T-helper 2 cell treated with Interferon-gamma antibody and Interleukin-4, amounts not matched to agents 100 ng/mL and 5 ng/mL, for 36 hours (primary cell): Measurements from ENCODE around the gene TLR9. TPM values are rescaled to one million over a fixed set of nuclear protein-coding genes. Genes with fewer than 3 reads are reported as not detected.
"Not testable (repeated sequence)": the region's sequence is repeated elsewhere in the genome, so short reads cannot be mapped to it uniquely, and the experiment has no call there.

Source experiments
- intact Hi-C: fragments of 100-400 bp; cut with micrococcal nuclease; formaldehyde crosslinking; loops from one replicate; pipeline ENCODE4 v1.15.1; 2023
- total RNA-seq: library from RNA; stranded (reverse); gene quantifications from 2 replicates; pipeline ENCODE4 v1.2.3, GENCODE V29; 2022

TLR9 gene
- total RNA-seq, 1 donor from 2014 or later, result 0.25 TPM

DNA sequence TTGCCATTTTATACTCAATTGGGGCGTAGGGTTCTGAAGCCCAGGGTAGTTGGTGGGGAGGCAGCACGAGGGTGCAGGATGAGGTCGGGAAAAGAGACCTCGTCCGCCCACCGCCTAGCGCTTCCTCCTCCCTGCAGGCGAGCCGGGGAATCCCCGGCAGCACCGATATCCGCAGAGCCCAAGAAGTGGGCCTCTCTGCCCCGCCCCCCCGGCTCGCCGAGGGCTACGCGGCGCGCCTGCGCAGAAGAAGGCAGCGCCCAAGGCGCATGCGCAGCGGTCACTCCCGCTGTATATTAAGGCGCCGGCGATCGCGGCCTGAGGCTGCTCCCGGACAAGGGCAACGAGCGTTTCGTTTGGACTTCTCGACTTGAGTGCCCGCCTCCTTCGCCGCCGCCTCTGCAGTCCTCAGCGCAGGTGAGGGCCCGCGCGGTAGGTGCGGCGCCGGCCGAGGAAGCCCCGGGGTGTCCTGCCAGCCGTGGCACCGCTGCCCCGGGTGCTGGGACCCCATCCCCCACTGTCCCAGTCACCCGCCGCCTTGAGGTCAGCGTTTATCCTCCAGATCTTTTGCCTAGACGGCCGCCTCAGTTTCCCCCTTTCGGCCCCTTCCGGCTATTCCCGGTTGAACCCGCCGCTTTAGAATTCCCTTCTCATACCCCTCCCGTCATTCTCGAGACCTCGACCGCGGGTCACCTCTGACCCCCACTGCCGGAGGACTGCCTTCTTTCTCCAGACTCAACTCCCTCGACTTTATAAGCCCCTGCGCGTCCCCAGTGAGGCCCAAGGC lies 27.4 kb downstream of the TLR9 start, which contains the start of gene ALAS1:
TSS of gene ALAS1 (plus strand) at position 319 of the 784 bp plus-strand sequence. CDS start 1,082 bp downstream, outside the sequence.
- intact Hi-C loops, result loop anchor here (1.0 to 2.0 kb wide), 3 partner anchors 22 to 257 kb away; partner anchors contain the start of genes POC1A and RRP9

DNA sequence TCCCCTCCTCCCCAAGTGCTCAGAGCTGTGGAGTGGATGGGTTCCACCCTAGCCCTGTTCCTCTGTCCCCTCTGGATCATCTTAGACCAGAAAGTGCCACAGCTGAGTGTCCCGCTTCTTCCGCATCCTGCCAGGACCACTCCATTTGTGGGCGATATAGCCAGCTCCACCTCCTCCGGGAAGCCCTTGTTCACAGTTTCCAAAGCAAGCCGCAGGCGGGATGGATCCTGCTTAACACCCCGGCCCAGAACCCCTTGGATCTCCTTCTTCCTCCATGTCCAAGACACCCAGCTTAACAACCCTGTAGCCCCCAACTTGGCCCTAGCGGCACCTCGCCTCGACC lies 28.0 kb downstream of the TLR9 start:
- intact Hi-C loops, result no loop called here

DNA sequence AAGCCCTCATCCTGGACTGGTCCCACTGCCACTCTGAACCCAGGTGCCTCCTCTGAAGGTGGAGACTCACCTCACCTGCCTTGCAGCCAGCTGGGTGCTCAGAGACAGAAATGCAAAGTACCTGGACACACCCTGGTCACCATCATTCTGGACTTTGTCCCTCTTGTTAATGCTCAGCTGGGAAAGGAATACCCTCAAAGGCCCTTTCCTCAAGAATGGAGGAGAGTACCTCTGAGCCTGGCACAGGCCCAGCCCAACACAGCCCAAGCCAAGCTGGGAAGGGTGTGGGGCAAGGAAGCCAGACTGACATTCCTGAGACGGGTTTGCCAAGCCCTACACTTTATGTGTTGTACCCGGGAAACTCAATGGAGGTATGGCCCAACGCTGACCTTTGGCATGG lies 28.5 kb downstream of the TLR9 start:
- intact Hi-C loops, result no loop called here

DNA sequence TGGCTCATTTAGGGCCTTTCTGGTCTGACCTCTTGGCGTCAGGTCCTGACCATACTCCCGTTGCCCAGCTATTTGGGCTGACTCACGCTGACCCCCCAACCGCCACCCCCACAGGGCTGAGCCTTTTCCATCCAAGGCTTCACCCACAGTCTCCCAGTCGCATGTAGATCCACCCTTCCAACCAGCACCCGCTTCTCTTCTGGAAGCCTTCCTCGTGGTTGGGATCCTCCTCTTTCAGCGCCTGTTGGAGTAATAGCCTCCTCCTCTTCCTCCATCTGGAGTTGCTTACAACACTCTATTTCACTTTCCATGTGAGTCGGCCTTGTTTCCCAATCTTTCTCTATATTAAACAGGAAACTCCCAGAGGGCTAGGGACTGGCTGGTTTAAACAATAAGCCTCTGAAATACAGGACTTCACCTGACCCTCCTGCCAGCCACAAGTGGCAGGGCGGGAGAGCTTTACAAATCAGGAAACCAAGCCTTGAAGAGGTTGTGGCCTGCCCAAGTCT lies 29.6 kb downstream of the TLR9 start:
- intact Hi-C loops, result no loop called here

DNA sequence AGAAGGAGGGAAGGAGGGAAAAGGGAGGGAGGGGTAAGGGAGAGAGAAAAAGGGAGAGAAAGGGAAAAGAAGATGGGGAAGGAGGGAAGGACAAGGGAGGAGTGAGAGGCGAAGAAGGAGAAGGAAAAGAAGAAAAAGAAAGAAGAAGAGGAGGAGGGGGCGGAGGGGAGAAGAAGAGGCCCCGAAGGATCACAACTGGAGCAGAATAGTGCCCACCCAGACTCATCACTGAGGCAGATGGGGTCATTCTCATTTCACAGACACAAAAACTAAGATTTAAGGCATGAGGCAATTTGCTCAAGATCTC lies 30.2 kb downstream of the TLR9 start:
- intact Hi-C loops, result no loop called here

DNA sequence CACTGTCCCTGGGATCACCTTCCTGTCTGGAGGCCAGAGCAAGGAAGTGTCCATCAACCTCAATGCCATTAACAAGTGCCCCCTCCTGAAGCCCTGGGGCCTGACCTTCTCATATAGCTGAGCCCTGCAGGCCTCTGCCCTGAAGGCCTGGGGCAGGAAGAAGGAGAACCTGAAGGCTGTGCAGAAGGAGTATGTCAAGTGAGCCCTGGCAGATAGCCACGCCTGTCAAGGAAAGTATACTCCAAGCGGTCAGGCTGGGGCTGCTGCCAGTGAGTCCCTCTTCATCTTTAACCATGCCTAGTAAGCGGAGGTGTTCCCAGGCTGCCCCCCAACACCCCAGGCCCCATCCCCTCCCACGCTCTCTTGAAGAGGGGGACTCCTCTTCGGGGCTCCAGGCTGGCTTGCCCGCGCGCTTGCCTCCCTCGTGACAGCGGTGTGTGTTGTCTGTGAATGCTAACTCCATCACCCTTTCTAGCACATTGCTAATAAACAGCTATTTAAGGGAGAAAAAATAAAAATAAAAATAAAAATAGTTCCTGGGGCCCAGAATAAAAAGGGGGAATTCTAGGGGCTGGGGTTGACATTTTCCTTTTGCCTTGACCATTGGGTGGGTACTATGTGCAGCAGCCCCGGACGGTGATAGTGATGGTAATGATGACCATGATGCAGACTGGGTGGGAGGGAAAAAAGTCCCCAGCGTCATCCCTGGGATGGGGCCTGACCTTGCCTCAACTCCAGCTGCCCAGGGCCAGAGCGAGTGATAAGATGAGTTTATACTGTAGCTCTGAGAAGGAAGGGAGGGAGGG lies 30.8 kb downstream of the TLR9 start:
- intact Hi-C loops, result no loop called here

DNA sequence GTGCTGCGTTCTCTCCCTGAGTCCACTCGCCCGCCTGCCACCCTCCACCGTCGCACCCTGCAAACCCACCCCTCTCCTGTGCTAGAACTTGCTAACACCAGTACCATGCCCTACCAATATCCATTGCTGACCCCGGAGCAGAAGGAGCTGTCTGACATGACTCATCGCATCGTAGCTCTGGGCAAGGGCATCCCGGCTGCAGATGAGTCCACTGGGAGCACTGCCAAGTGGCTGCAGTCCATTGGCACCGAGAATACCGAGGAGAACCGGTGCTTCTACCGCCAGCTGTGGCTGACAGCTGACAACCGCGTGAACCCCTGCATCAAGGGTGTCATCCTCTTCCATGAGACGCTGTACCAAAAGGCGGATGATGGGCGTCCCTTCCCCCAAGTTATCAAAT lies 32.4 kb downstream of the TLR9 start:
- intact Hi-C loops, result no loop called here

DNA sequence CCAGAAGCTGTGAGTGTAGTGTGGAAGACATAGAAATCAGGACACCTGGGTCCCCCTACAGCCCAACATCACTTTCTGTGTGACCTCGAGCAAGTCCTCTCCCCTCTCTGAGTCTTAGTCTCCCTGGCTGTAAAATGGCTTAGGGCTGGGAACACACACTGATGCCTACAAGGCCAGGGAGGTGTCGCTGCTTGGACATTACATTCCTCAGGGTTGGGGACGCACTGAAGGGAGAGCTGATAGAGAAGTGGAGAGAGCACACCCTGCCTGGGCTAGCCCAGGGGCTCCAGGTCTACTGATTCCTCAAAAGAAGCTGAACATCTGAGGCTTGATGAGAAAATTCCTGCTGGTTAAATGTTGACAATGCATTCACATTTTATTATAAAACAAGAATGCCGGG lies 33.8 kb downstream of the TLR9 start:
- intact Hi-C loops, result no loop called here

DNA sequence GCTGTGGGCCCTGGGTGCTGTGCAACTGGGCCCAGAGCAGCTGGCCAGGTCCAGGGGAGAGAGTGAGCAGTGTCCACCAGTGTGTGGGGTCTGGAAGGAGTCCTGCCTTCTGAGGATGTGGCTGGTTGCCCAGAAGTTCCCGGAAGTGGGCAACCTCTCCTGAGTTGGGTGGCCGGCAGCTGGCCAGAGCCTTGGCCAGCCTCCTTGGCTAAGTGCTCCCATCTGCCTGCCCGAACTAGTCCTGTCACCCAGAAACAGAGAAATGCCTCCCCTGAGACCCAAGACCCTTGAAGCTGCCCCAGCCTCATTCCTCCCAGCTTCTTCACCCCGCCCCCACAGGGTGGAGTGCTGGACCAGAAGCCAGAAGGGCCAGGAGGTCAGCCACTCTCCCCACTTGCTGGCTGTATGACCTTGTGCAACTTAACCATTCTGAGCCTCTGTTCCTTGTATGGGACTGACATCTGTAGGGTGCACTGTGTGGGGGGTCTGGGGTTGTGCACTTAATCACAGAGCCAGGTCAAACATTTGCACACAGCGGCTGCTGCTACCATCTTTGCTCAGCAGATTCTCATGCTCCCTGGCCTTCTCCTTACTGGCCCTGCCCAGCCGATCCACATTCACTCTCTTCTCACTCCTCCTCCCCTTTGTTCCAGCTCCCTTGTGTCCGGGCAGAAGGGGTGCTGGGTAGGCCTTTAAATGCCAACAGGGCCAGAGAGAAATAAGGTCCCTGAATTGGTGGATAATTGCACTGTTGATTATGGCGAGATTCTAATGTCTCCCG lies 35.0 kb downstream of the TLR9 start:
- intact Hi-C loops, result no loop called here

DNA sequence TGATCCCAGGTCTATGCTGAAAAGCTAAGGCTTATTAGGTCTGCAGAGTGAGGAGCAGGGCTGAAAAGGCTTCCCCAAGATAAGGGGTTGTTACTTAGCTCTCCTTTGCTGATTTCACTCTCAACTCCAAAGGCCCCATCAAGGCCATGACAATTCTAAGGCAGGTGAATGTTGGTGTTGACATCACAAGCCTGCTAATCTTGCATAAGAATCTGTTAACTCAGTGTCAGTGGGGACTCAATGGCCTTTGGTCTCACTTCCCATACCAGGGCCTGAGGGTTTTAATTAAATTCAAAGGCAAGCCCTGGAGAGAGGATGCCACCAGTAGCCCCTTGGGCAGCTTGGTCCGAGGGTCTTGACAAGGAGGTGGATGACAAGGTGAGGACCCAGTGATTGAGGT lies 36.9 kb downstream of the TLR9 start:
- intact Hi-C loops, result no loop called here

DNA sequence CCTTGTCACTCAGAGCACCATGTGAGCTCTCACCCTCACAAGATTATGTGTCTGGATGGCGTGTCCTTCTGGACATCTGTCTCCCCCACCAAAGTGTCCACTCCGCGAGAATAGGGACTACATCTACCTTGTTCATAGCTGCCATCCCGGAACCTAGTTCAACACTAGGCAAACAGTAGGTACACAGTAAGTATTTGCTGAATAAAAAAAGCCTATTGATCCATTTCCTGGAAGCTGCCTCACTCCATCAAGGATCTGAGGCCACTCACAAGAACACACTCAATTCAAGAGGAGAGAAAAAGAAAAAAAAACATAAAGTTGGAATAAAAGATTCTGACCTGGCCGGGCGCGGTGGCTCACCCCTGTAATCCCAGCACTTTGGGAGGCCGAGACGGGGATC lies 38.7 kb downstream of the TLR9 start:
- intact Hi-C loops, result no loop called here

DNA sequence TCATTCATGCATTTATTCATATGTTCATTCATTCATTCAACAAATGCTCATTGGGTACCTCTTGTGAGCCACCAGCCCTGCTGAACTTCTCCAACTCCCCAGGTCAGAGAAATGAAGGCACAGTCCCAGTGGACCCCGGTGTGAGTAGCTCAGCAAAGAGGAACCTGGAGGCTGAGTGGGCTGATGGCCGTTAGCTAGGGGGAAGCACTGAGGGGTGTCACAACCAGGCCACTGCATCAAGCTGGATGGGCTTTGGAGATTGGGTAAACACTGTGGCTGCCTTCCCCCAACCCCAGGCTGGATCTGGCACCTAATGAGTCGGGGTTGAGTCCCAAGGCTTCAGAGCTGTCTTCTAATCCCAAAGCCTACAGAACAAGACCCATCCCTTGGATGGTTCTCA lies 39.6 kb downstream of the TLR9 start:
- intact Hi-C loops, result no loop called here

DNA sequence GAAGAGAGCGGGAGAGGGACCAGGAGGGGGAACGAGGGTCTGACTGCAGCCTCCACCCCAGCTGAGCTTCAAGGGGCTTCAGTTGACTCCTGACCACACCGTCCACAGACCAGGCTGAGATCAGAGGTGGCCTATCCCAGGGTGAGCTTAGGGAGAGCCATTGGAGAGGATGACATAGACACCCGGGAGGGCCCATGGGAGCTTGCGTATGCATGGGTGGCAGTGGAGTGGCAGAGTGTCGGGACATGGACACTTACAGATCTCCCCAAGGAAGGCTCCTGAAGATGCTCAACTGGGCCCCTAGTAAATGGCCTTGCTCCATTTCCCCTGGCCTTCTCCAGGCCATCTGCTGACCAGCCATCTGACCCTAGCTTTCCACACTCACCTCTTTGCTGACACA lies 40.1 kb downstream of the TLR9 start:
- intact Hi-C loops, result no loop called here

DNA sequence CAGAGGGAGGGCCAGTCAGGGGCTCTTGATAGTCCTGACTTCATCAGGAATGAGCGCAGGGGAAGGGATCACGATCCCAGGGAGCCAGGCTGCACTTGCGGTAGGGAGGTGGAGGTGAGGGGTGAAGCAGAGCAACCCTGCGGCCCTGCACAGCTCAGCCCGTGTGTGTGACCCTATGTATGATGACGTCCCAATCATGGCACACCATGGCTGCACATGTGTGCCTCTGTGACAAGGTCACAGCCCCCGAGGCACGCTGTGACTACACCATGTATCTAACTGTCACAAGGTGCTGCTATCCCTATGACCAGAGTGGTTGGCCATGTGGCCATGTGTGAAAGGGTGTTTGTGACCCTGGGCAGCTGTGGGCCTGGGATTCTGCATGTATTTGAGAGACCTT lies 40.8 kb downstream of the TLR9 start:
- intact Hi-C loops, result no loop called here

DNA sequence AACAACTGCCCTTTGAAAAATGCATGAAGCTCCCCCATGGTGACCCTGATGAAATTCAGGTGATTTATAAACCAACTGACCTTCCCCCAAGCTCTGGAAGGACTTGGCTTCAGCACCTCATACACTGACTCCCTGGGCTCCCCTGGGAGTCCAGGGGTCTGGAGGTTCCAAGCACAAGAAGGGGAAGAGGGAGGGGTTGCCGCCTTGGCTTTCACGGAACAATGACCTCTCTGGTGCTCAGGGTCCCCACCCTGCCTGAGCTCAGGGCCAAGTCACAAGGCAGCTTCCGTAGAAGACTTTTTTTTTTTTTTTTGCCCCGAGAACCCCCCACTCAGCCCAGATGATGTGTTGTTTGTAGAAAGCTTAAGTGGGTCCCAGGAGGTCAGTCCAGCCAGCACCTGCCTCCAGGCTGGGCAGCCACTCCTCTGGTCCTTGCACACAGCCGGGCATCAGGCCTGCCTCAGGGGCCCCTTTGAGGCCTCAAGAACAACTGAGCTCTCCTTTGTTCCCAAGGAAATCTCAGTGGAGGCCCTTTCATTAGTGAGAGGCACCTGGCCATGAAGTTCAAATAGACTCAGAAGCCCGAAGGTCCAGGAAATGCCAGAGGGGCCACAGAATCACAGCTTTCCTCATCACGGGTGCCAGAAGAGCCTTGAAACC lies 41.5 kb downstream of the TLR9 start:
- intact Hi-C loops, result no loop called here

DNA sequence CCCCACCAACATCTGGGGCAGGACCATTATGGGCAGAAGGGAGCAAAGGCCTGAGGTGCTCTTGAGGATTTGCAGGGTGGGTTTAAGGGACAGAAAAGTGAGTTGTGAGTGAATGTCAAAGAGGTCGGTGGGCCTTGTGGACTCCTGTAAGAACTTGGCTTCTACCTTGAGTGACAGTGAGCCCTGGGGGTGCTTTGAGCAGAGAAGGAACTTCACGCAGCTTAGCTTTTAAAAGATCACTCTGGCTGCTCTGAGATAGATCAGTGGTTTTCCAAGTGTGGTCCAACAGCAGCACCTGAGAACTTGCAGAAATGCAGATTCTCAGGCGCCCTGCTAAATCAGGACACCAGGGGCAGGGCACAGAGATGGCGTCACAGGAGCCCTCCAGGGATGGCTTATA lies 42.8 kb downstream of the TLR9 start:
- intact Hi-C loops, result no loop called here

DNA sequence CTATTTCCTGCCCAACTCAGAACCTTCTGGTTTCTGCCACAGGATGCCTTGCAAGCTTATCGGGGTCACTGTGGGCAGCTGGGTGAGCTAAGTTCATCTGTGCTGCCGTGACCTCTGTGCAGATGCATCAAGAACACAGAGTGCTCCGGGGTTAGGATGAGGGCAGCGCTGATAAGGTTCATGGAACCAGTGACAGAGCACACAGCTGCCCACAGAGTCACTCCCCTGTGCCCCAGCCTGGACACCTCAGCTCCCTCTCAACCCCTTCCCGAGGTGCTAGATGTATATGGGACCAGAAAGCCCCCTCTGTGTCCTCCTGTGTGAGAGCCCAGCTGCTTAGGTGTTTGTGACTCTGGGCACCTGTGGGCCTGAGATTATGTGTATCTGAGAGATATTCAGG lies 43.2 kb downstream of the TLR9 start:
- intact Hi-C loops, result no loop called here

DNA sequence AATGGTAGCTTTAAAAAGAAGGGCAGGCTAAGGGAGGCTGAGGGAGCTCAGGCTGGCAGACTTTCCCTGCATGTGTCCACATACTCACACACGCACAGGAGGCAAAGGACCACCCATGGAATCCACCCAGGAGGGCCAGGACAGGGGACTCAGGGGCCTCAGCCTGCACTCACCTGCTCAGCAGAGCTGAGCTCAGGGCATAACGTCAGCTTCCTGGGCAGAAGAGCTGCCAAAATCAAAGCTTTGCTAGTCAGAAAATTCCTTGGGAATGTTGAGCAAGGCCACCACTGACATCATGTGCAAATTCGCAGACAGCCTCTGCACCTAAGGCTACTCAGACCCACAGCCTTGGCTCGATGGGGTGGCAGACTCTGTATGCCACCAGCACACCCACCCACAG lies 43.9 kb downstream of the TLR9 start:
- intact Hi-C loops, result no loop called here

DNA sequence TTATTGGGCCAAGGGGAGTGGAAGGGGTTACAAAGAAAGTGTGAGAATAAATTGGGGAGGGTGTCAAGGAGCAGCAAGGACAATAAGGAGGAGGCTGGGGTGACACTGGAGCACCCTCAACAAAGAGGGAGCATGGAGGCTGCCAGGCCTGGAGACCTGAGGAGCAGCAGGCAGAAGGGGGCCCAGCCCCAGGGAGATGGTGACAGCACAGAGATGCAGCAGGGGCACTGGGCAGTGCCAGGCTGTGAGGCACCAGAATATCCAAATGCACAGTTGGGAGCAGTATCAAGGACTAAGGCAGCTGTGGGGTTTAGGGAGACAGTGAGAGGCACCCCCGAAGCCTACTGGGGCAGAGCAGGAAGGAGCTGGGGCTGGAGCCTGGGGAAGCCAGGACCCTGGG lies 46.9 kb downstream of the TLR9 start:
- intact Hi-C loops, result no loop called here

DNA sequence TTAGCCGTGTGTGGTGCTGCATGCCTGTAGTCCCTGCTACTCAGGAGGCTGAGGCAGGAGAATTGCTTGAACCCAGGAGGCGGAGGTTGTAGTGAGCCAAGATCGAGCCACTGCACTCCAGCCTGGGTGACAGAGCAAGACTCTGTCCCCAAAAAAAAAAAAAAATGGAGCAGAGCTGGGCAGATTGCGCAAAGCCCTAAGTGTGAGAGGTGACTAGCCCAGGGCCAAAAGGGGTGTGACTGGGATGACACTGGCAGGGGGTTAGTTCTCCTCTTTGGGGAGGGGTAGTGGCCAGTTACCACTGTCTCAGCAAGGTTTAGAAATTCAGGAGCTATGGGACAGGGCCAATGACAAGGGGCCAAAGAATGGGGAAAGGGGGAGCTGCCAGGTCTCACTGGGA lies 47.3 kb downstream of the TLR9 start:
- intact Hi-C loops, result not testable (repeated sequence)

DNA sequence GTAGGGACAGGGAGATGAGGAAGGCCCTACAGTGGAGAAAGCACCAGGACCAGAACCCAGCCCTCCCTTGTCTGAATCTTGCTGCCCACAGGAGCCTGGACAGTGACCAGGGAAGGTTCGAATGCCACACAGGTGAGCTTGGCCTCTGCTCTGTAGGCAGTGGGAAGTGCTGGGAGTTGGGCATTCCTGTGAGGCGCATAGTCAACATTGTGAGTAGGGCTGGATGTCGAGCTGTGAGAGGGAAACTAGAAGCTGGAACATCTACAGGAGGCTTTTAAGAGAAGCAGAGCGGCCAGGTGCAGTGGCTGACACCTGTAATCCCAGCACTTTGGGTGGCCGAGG lies 47.8 kb downstream of the TLR9 start:
- intact Hi-C loops, result no loop called here
